GM10847 (cell line): ENCODE results near the gene RRAS.

Source experiments
- POLR2A ChIP-seq: IDR thresholded peaks from 2 replicates; pipeline ENCODE4 v1.6.1; 2011; ENCODE audit not compliant: insufficient read length; ENCODE audit errors: extremely low read depth

Gene RRAS

GRCh38 chr19:49665036-49665350, 25.1 kb upstream of the RRAS start:
- no peak for TF ChIP-seq POLR2A

GRCh38 chr19:49664171-49665035, 24.5 kb upstream of the RRAS start:
- peak; percentile 57 for TF ChIP-seq POLR2A

GRCh38 chr19:49663224-49663623, 23.3 kb upstream of the RRAS start:
- TF ChIP-seq POLR2A: no peak

- no peak for TF ChIP-seq POLR2A
These were observed 22.1 kb upstream of the RRAS start for GRCh38 chr19:49662011-49662410.

- TF ChIP-seq POLR2A: no peak
These were observed 20.5 kb upstream of the RRAS start for GRCh38 chr19:49660338-49660961.

- peak; percentile 8 for TF ChIP-seq POLR2A
These were observed 18.9 kb upstream of the RRAS start for GRCh38 chr19:49658566-49659442.

- TF ChIP-seq POLR2A: no peak
These were observed 18.2 kb upstream of the RRAS start for GRCh38 chr19:49658139-49658517.

- no peak for TF ChIP-seq POLR2A
These were observed 17.7 kb upstream of the RRAS start for GRCh38 chr19:49657493-49658138.

GRCh38 chr19:49656456-49657109, 16.6 kb upstream of the RRAS start:
- no peak for TF ChIP-seq POLR2A

- TF ChIP-seq POLR2A: no peak
These were observed 15.9 kb upstream of the RRAS start for GRCh38 chr19:49655570-49656455.

GRCh38 chr19:49654581-49654980, 14.6 kb upstream of the RRAS start:
- TF ChIP-seq POLR2A: no peak

GRCh38 chr19:49653466-49653806, 13.5 kb upstream of the RRAS start:
- no peak for TF ChIP-seq POLR2A

- TF ChIP-seq POLR2A: no peak
These were observed 12.9 kb upstream of the RRAS start for GRCh38 chr19:49652551-49653465.
